Measurements from ENCODE around the gene UBE2J1. TPM values are rescaled to one million over a fixed set of nuclear protein-coding genes. Genes with fewer than 3 reads are reported as not detected.
A peak's percentile ranks its signal among the peaks of the same experiment; 100 is the strongest.

The UBE2J1 gene
- total RNA-seq, 2 donors from 2014 or later, result 33.2 to 58.5 TPM

- ATAC-seq (ENCODE audit: insufficient number of reproducible peaks, low FRiP score, low read depth), result no peak
- no peak for DNase-seq (ENCODE audit: low spot score)
- H3K36me3 ChIP-seq, result no peaks in the 10 kb centered on the region
- H3K4me1 ChIP-seq (ENCODE audit: control insufficient read depth in 1 of 2, low read depth in 2 of 2), result peaks cover 4 to 5% of the 10 kb centered on the region in 2 donors
- TF ChIP-seq CTCF (IDR thresholded peaks at IDR 0.05), result no peak
- H3K27ac ChIP-seq, result no peak overlapping the region
- no peak overlapping the region for H3K4me3 ChIP-seq
- no peaks in the 10 kb centered on the region for H3K27me3 ChIP-seq (replicated peaks; ENCODE audit: insufficient read depth)
- H3K9me3 ChIP-seq, result no peaks in the 10 kb centered on the region
Measured at GRCh38 chr6:89364586-89364985, 12.1 kb upstream of the UBE2J1 start.

- H3K36me3 ChIP-seq, result no peaks in the 10 kb centered on the region
- ATAC-seq (ENCODE audit: insufficient number of reproducible peaks, low FRiP score, low read depth), result no peak
- H3K27me3 ChIP-seq (replicated peaks; ENCODE audit: insufficient read depth), result no peaks in the 10 kb centered on the region
- no peak for DNase-seq (ENCODE audit: low spot score)
- no peak overlapping the region for H3K4me3 ChIP-seq
- no peak overlapping the region for H3K27ac ChIP-seq
- no peaks in the 10 kb centered on the region for H3K4me1 ChIP-seq (ENCODE audit: control insufficient read depth in 1 of 2, low read depth in 2 of 2)
- no peak for TF ChIP-seq CTCF (IDR thresholded peaks at IDR 0.05)
- no peaks in the 10 kb centered on the region for H3K9me3 ChIP-seq
Measured at GRCh38 chr6:89361171-89361570, 8.6 kb upstream of the UBE2J1 start.

GRCh38 chr6:89360415-89360999 is 8.0 kb upstream of the UBE2J1 start:
- DNase-seq (ENCODE audit: low spot score) (no peak), ATAC-seq (ENCODE audit: insufficient number of reproducible peaks, low FRiP score, low read depth) (no peak)
- H3K27ac ChIP-seq, result no peak overlapping the region
- no peaks in the 10 kb centered on the region for H3K4me1 ChIP-seq (ENCODE audit: control insufficient read depth in 1 of 2, low read depth in 2 of 2)
- no peaks in the 10 kb centered on the region for H3K9me3 ChIP-seq
- no peaks in the 10 kb centered on the region for H3K36me3 ChIP-seq
- H3K4me3 ChIP-seq, result no peak overlapping the region
- TF ChIP-seq CTCF (IDR thresholded peaks at IDR 0.05), result no peak
- H3K27me3 ChIP-seq (replicated peaks; ENCODE audit: insufficient read depth), result no peaks in the 10 kb centered on the region

GRCh38 chr6:89359561-89359960 is 7.0 kb upstream of the UBE2J1 start:
- no peak for TF ChIP-seq CTCF (IDR thresholded peaks at IDR 0.05)
- no peak for DNase-seq (ENCODE audit: low spot score)
- Histone ChIP-seq H3K9me3 (no peaks in the 10 kb centered on the region), H3K4me1 (ENCODE audit: control insufficient read depth in 1 of 2, low read depth in 2 of 2) (no peaks in the 10 kb centered on the region), H3K27me3 (replicated peaks; ENCODE audit: insufficient read depth) (no peaks in the 10 kb centered on the region), H3K36me3 (no peaks in the 10 kb centered on the region), H3K27ac (no peak overlapping the region), H3K4me3 (no peak overlapping the region)
- ATAC-seq (ENCODE audit: insufficient number of reproducible peaks, low FRiP score, low read depth), result no peak

- H3K36me3 ChIP-seq, result no peaks in the 10 kb centered on the region
- peaks cover 0 to 5% of the 10 kb centered on the region in 2 donors for H3K4me1 ChIP-seq (ENCODE audit: control insufficient read depth in 1 of 2, low read depth in 2 of 2)
- H3K27me3 ChIP-seq (replicated peaks; ENCODE audit: insufficient read depth), result no peaks in the 10 kb centered on the region
- ATAC-seq (ENCODE audit: insufficient number of reproducible peaks, low FRiP score, low read depth) (no peak), DNase-seq (ENCODE audit: low spot score) (no peak)
- H3K4me3 ChIP-seq, result peak overlapping the region; percentile 19
- no peak for TF ChIP-seq CTCF (IDR thresholded peaks at IDR 0.05)
- no peak overlapping the region for H3K27ac ChIP-seq
- no peaks in the 10 kb centered on the region for H3K9me3 ChIP-seq
Measured at GRCh38 chr6:89357390-89357789, 4.9 kb upstream of the UBE2J1 start.

All from thoracic aorta (tissue), 2 donors.